HepG2 (cell line): ENCODE results near the gene ANKRD39. TPM values are rescaled to one million over a fixed set of nuclear protein-coding genes. Genes with fewer than 3 reads are reported as not detected.

Experiments used
- ISX ChIP-seq: sonication (generic); formaldehyde crosslinking; conservative IDR thresholded peaks from 2 replicates; pipeline ENCODE4 v1.5.0; 2020; ENCODE audit warnings: missing genetic modification reagents
- MAFF ChIP-seq: IDR thresholded peaks from 2 replicates; pipeline ENCODE4 v1.6.1; 2011; ENCODE audit warnings: low read depth, low read length, improper control_type of control experiment
- MTA1 ChIP-seq: sonication (generic); formaldehyde crosslinking; IDR thresholded peaks from 2 replicates; pipeline ENCODE4 v1.4.0; 2020; ENCODE audit warnings: missing genetic modification reagents, mild to moderate bottlenecking, borderline replicate concordance
- REL ChIP-seq: sonication (generic); formaldehyde crosslinking; conservative IDR thresholded peaks from 2 replicates; pipeline ENCODE4 v1.8.0; 2022; ENCODE audit warnings: mild to moderate bottlenecking, missing genetic modification reagents, moderate library complexity
- SAP130 ChIP-seq: IDR thresholded peaks from 2 replicates; pipeline ENCODE4 v1.6.1; 2016; ENCODE audit warnings: low read depth
- SIN3B ChIP-seq: fragments of 150-350 bp; IDR thresholded peaks from 2 replicates; pipeline ENCODE4 v1.6.1; 2014; ENCODE audit warnings: low read length
- SNAI1 ChIP-seq: sonication (generic); formaldehyde crosslinking; IDR thresholded peaks from 2 replicates; pipeline ENCODE4 v1.5.0; 2020; ENCODE audit warnings: mild to moderate bottlenecking, missing genetic modification reagents, borderline replicate concordance
- TBX2 ChIP-seq: sonication (generic); formaldehyde crosslinking; IDR thresholded peaks from 2 replicates; pipeline ENCODE4 v1.5.0; 2020; ENCODE audit warnings: missing genetic modification reagents, mild to moderate bottlenecking, borderline replicate concordance
- THAP11 ChIP-seq: IDR thresholded peaks from 2 replicates; pipeline ENCODE4 v1.6.1; 2016; ENCODE audit warnings: missing biosample characterization, missing genetic modification reagents
- ZFP36 ChIP-seq: fragments of 150-350 bp; IDR thresholded peaks from 2 replicates; pipeline ENCODE4 v1.6.1; 2018; ENCODE audit warnings: borderline replicate concordance, low read length, low read depth; ENCODE audit not compliant: partially characterized antibody
- ZFP36L2 ChIP-seq: sonication (generic); formaldehyde crosslinking; IDR thresholded peaks from 2 replicates; pipeline ENCODE4 v1.4.0; 2020; ENCODE audit warnings: missing genetic modification reagents
- ZMYM2 ChIP-seq: sonication (generic); formaldehyde crosslinking; IDR thresholded peaks from 2 replicates; pipeline ENCODE4 v1.8.0; 2022; ENCODE audit warnings: mild to moderate bottlenecking, missing genetic modification reagents
- ZNF564 ChIP-seq: sonication (generic); formaldehyde crosslinking; IDR thresholded peaks from 2 replicates; pipeline ENCODE4 v1.8.1; 2023; ENCODE audit warnings: mild to moderate bottlenecking, missing genetic modification reagents
- polyA plus RNA-seq, 8 experiments: library from polyadenylated mRNA; depleted of rRNA in 3 of 8; stranded (reverse) in 7 of 8; unstranded in 1 of 8; fragments of >200 nt; fragmentation: Illumina TruSeq in 4 of 8; extraction: Trizol in 4 of 8; gene quantifications; 2 replicates each; pipeline versions ENCODE4 v1.2.1 to v1.2.3, GENCODE V29; 2011 to 2016; ENCODE audit warnings: low read depth in 4 of 8, missing spikeins in 1 of 8, mixed read lengths in 1 of 8; ENCODE audit not compliant: insufficient read depth in 1 of 8
- total RNA-seq, 5 experiments: library from RNA; depleted of rRNA; stranded (reverse); fragments of >200 nt; fragmentation: Illumina TruSeq; extraction: Trizol; gene quantifications; 2 replicates each; pipeline ENCODE4 v1.2.3, GENCODE V29; 2016; ENCODE audit warnings: low read depth in 1 of 5
- TF ChIP-seq, protein P1 (sequence below): sonication (generic); formaldehyde crosslinking; IDR thresholded peaks from 2 replicates; pipeline ENCODE4 v1.4.0; 2020; ENCODE audit warnings: low read depth, mild to moderate bottlenecking, missing genetic modification reagents
- TF ChIP-seq, protein P2 (sequence below): sonication (generic); formaldehyde crosslinking; IDR thresholded peaks from 2 replicates; pipeline ENCODE4 v1.8.0; 2022; ENCODE audit warnings: missing genetic modification reagents, mild to moderate bottlenecking, borderline replicate concordance
- TF ChIP-seq, protein P3 (sequence below): sonication (generic); IDR thresholded peaks from 2 replicates; pipeline ENCODE4 v1.6.1; 2016; ENCODE audit warnings: low read depth, borderline replicate concordance
- TF ChIP-seq, protein P4 (sequence below): sonication (generic); formaldehyde crosslinking; IDR thresholded peaks from 2 replicates; pipeline ENCODE4 v1.8.1; 2023; ENCODE audit warnings: missing genetic modification reagents, inconsistent platforms, borderline replicate concordance
- TF ChIP-seq, protein P5 (sequence below): sonication (generic); formaldehyde crosslinking; IDR thresholded peaks from 2 replicates; pipeline ENCODE4 v1.8.0; 2023; ENCODE audit warnings: mild to moderate bottlenecking, missing genetic modification reagents
- TF ChIP-seq, protein P6 (sequence below): sonication (generic); formaldehyde crosslinking; IDR thresholded peaks from 2 replicates; pipeline ENCODE4 v1.4.0; 2020; ENCODE audit warnings: missing genetic modification reagents

Gene ANKRD39
- total and polyA plus RNA-seq, 2 of the 13 experiments (the other 11 are each of a cell fraction or from before 2014, with no cell fraction given) = 23.2 to 24.8 TPM

DNA sequence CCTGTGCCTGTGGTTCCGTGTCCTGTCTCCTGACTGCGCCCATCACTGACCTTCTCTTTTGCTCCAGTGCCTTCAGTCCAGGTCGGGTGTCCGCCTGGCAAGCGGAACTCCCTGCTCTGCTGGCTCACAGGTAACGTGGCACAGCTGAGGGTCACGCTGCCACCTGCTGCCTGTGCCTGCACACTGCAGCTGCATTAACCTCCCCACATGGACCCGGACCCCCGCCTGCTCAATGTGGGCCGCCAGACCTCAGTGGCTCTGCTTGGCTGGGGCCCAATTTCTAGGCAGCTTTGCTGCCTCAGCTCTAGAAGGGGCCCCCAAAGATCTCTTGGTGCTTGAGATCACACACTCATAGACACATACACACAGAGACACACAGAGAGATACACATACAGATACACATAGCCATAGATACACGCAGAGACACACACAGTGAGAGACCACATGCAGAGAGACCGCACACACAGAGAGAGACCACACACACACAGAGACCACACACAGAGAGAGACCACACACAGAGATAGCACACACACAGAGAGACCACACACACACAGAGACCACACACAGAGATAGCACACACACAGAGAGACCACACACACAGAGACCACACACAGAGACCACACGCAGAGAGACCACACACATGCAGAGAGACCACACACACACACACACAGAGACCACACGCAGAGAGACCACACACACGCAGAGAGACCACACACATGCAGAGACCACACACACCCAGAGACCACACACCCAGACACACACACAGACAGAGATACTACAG is 56.6 kb downstream of the ANKRD39 start (continued):
- TF ChIP-seq, protein P1, sequence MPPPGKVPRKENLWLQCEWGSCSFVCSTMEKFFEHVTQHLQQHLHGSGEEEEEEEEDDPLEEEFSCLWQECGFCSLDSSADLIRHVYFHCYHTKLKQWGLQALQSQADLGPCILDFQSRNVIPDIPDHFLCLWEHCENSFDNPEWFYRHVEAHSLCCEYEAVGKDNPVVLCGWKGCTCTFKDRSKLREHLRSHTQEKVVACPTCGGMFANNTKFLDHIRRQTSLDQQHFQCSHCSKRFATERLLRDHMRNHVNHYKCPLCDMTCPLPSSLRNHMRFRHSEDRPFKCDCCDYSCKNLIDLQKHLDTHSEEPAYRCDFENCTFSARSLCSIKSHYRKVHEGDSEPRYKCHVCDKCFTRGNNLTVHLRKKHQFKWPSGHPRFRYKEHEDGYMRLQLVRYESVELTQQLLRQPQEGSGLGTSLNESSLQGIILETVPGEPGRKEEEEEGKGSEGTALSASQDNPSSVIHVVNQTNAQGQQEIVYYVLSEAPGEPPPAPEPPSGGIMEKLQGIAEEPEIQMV = peak; percentile 51; the same call in 1 of the 2 replicates
- TF ChIP-seq, protein P2, sequence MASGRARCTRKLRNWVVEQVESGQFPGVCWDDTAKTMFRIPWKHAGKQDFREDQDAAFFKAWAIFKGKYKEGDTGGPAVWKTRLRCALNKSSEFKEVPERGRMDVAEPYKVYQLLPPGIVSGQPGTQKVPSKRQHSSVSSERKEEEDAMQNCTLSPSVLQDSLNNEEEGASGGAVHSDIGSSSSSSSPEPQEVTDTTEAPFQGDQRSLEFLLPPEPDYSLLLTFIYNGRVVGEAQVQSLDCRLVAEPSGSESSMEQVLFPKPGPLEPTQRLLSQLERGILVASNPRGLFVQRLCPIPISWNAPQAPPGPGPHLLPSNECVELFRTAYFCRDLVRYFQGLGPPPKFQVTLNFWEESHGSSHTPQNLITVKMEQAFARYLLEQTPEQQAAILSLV (CRISPR knock-in tag) = no peak; the same call in 1 of the 2 replicates
- TF ChIP-seq, protein P3, sequence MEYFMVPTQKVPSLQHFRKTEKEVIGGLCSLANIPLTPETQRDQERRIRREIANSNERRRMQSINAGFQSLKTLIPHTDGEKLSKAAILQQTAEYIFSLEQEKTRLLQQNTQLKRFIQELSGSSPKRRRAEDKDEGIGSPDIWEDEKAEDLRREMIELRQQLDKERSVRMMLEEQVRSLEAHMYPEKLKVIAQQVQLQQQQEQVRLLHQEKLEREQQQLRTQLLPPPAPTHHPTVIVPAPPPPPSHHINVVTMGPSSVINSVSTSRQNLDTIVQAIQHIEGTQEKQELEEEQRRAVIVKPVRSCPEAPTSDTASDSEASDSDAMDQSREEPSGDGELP = peak; percentile 84; the same call in 1 of the 2 replicates
- TF ChIP-seq MAFF (no peak), ZFP36 (no peak), MTA1 (CRISPR knock-in tag) (peak; percentile 59; the same call in 1 of the 2 replicates), TBX2 (CRISPR knock-in tag) (0 out of 2 replicates have a peak, but pooled peaks have one; percentile 1), SAP130 (CRISPR knock-in tag) (peak; percentile 54; the same call in 1 of the 2 replicates), ZNF564 (no peak), ISX (CRISPR knock-in tag) (no peak), THAP11 (CRISPR knock-in tag) (0 out of 2 replicates have a peak, but pooled peaks have one; percentile 30), ZFP36L2 (CRISPR knock-in tag) (no peak), REL (CRISPR knock-in tag) (no peak), SNAI1 (CRISPR knock-in tag) (no peak), SIN3B (no peak), ZMYM2 (CRISPR knock-in tag) (no peak)
- TF ChIP-seq, protein P4, sequence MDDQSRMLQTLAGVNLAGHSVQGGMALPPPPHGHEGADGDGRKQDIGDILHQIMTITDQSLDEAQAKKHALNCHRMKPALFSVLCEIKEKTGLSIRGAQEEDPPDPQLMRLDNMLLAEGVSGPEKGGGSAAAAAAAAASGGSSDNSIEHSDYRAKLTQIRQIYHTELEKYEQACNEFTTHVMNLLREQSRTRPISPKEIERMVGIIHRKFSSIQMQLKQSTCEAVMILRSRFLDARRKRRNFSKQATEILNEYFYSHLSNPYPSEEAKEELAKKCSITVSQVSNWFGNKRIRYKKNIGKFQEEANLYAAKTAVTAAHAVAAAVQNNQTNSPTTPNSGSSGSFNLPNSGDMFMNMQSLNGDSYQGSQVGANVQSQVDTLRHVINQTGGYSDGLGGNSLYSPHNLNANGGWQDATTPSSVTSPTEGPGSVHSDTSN = no peak
- TF ChIP-seq, protein P5, sequence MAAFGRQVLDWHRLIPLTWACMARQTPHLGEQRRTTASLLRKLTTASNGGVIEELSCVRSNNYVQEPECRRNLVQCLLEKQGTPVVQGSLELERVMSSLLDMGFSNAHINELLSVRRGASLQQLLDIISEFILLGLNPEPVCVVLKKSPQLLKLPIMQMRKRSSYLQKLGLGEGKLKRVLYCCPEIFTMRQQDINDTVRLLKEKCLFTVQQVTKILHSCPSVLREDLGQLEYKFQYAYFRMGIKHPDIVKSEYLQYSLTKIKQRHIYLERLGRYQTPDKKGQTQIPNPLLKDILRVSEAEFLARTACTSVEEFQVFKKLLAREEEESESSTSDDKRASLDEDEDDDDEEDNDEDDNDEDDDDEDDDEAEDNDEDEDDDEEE (CRISPR knock-in tag) = no peak
- TF ChIP-seq, protein P6, sequence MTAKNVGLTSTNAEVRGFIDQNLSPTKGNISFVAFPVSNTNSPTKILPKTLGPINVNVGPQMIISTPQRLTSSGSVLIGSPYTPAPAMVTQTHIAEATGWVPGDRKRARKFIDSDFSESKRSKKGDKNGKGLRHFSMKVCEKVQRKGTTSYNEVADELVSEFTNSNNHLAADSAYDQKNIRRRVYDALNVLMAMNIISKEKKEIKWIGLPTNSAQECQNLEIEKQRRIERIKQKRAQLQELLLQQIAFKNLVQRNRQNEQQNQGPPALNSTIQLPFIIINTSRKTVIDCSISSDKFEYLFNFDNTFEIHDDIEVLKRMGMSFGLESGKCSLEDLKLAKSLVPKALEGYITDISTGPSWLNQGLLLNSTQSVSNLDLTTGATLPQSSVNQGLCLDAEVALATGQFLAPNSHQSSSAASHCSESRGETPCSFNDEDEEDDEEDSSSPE = no peak
